ENCODE data around the gene SLAMF6.

SLAMF6 gene

GRCh38 chr1:160541622-160542302 is 18.7 kb upstream of the SLAMF6 start:
- TF ChIP-seq EP300 (IDR thresholded peaks at IDR 0.05; ENCODE audit: borderline replicate concordance) (no peak), TEAD4 (IDR thresholded peaks at IDR 0.05) (no peak), FOXM1 (IDR thresholded peaks at IDR 0.05; ENCODE audit: borderline replicate concordance, low read depth) (no peak), TAF1 (IDR thresholded peaks at IDR 0.05; ENCODE audit: low read depth) (no peak), CREB1 (IDR thresholded peaks at IDR 0.05; ENCODE audit: low read depth) (no peak), NFIC (IDR thresholded peaks at IDR 0.05) (no peak), YY1 (IDR thresholded peaks at IDR 0.05; ENCODE audit: low read depth) (no peak), ZBTB7A (IDR thresholded peaks at IDR 0.05; ENCODE audit: low read depth) (no peak), CEBPB (IDR thresholded peaks at IDR 0.05) (no peak), USF1 (IDR thresholded peaks at IDR 0.05) (no peak)
- TF ChIP-seq, protein P1, sequence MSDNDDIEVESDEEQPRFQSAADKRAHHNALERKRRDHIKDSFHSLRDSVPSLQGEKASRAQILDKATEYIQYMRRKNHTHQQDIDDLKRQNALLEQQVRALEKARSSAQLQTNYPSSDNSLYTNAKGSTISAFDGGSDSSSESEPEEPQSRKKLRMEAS (IDR thresholded peaks at IDR 0.05): no peak

DNA sequence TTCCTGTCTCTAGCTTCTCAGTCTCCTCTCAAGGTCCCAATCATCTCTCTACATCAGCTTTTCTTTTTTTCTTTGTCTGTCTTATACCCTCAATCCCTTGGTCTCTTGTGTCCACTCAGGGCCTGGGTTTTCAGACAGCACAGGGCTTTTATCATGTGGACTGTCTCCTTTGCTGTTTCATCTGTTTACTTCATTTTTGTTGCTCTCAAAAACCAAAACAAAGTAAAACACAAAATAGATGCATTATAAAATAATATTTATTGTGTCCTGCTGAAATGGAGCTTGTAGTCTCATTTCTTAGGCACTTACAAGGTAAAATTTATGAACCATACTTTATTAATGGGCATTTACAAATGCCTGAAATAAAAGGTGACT is 17.8 kb upstream of the SLAMF6 start:
- TF ChIP-seq TCF12 (IDR thresholded peaks at IDR 0.05; ENCODE audit: low read depth) (no peak), NFIC (IDR thresholded peaks at IDR 0.05) (no peak), EGR1 (IDR thresholded peaks at IDR 0.05) (no peak), CREB1 (IDR thresholded peaks at IDR 0.05; ENCODE audit: low read depth) (no peak)
- TF ChIP-seq, protein P1 (IDR thresholded peaks at IDR 0.05): no peak

- TF ChIP-seq YY1 (IDR thresholded peaks at IDR 0.05; ENCODE audit: low read depth) (no peak), RAD21 (IDR thresholded peaks at IDR 0.05; ENCODE audit: low read depth) (no peak), USF1 (IDR thresholded peaks at IDR 0.05) (no peak), TAF1 (IDR thresholded peaks at IDR 0.05; ENCODE audit: low read depth) (no peak), TCF12 (IDR thresholded peaks at IDR 0.05; ENCODE audit: low read depth) (no peak), CEBPB (IDR thresholded peaks at IDR 0.05) (no peak), EP300 (IDR thresholded peaks at IDR 0.05; ENCODE audit: borderline replicate concordance) (no peak), NFIC (IDR thresholded peaks at IDR 0.05) (no peak), ZBTB7A (IDR thresholded peaks at IDR 0.05; ENCODE audit: low read depth) (no peak), TEAD4 (IDR thresholded peaks at IDR 0.05) (no peak), FOXM1 (IDR thresholded peaks at IDR 0.05; ENCODE audit: borderline replicate concordance, low read depth) (no peak), CREB1 (IDR thresholded peaks at IDR 0.05; ENCODE audit: low read depth) (no peak), EGR1 (IDR thresholded peaks at IDR 0.05) (no peak)
- TF ChIP-seq, protein P1 (IDR thresholded peaks at IDR 0.05): no peak
- TF ChIP-seq, protein P2, sequence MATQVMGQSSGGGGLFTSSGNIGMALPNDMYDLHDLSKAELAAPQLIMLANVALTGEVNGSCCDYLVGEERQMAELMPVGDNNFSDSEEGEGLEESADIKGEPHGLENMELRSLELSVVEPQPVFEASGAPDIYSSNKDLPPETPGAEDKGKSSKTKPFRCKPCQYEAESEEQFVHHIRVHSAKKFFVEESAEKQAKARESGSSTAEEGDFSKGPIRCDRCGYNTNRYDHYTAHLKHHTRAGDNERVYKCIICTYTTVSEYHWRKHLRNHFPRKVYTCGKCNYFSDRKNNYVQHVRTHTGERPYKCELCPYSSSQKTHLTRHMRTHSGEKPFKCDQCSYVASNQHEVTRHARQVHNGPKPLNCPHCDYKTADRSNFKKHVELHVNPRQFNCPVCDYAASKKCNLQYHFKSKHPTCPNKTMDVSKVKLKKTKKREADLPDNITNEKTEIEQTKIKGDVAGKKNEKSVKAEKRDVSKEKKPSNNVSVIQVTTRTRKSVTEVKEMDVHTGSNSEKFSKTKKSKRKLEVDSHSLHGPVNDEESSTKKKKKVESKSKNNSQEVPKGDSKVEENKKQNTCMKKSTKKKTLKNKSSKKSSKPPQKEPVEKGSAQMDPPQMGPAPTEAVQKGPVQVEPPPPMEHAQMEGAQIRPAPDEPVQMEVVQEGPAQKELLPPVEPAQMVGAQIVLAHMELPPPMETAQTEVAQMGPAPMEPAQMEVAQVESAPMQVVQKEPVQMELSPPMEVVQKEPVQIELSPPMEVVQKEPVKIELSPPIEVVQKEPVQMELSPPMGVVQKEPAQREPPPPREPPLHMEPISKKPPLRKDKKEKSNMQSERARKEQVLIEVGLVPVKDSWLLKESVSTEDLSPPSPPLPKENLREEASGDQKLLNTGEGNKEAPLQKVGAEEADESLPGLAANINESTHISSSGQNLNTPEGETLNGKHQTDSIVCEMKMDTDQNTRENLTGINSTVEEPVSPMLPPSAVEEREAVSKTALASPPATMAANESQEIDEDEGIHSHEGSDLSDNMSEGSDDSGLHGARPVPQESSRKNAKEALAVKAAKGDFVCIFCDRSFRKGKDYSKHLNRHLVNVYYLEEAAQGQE (IDR thresholded peaks at IDR 0.05; ENCODE audit: low read depth): no peak
Measured at GRCh38 chr1:160539990-160540858, 17.2 kb upstream of the SLAMF6 start.

DNA sequence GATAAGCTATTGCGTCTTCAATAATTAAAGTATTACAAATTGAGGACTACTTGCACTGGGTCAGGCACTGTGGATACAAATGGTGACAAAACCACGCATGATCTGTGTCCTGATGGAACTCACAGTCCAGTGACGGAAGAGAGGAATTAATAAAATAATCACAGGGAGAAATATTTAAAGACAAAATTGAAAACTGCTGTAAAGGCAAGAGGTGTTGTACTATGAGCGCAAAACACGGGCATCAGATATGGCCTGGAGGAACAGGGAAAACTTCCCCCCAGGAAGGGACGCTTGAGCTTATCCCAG is 16.6 kb upstream of the SLAMF6 start:
- TF ChIP-seq TAF1 (IDR thresholded peaks at IDR 0.05; ENCODE audit: low read depth): no peak
- no peak for TF ChIP-seq USF1 (IDR thresholded peaks at IDR 0.05)
- TF ChIP-seq ZBTB7A (IDR thresholded peaks at IDR 0.05; ENCODE audit: low read depth): no peak
- no peak for TF ChIP-seq CREB1 (IDR thresholded peaks at IDR 0.05; ENCODE audit: low read depth)
- TF ChIP-seq NFIC (IDR thresholded peaks at IDR 0.05): no peak
- TF ChIP-seq CEBPB (IDR thresholded peaks at IDR 0.05): no peak
- no peak for TF ChIP-seq EP300 (IDR thresholded peaks at IDR 0.05; ENCODE audit: borderline replicate concordance)
- no peak for TF ChIP-seq RAD21 (IDR thresholded peaks at IDR 0.05; ENCODE audit: low read depth)

- TF ChIP-seq USF1 (IDR thresholded peaks at IDR 0.05) (no peak), RAD21 (IDR thresholded peaks at IDR 0.05; ENCODE audit: low read depth) (no peak), TEAD4 (IDR thresholded peaks at IDR 0.05) (no peak), YY1 (IDR thresholded peaks at IDR 0.05; ENCODE audit: low read depth) (no peak), FOXM1 (IDR thresholded peaks at IDR 0.05; ENCODE audit: borderline replicate concordance, low read depth) (no peak), CREB1 (IDR thresholded peaks at IDR 0.05; ENCODE audit: low read depth) (no peak), NFIC (IDR thresholded peaks at IDR 0.05) (no peak), TCF12 (IDR thresholded peaks at IDR 0.05; ENCODE audit: low read depth) (no peak), CEBPB (IDR thresholded peaks at IDR 0.05) (no peak), EGR1 (IDR thresholded peaks at IDR 0.05) (no peak)
- TF ChIP-seq, protein P1 (IDR thresholded peaks at IDR 0.05): no peak
- TF ChIP-seq, protein P2 (IDR thresholded peaks at IDR 0.05; ENCODE audit: low read depth): no peak
Measured at GRCh38 chr1:160538985-160539651, 16.1 kb upstream of the SLAMF6 start.
